ENCODE results near the gene NTN3. TPM values are rescaled to one million over a fixed set of nuclear protein-coding genes. Genes with fewer than 3 reads are reported as not detected.

NTN3 gene
- total and polyA plus RNA-seq, 2 experiments from 2014 or later, result 2.4 to 4.8 TPM

GRCh38 chr16:2457946-2458345 lies 13.2 kb upstream of the NTN3 start:
- Histone ChIP-seq H3K27ac (no peak overlapping the region), H3K36me3 (replicated peaks; ENCODE audit: insufficient read depth, low read depth) (no peaks in the 10 kb centered on the region), H2AFZ (no peak overlapping the region), H3K4me3 (no peak overlapping the region), H3K4me1 (ENCODE audit: insufficient read depth) (peaks cover 7% of the 10 kb centered on the region), H3K9me2 (replicated peaks; ENCODE audit: insufficient read depth) (no peaks in the 10 kb centered on the region), H3K4me2 (no peak overlapping the region), H3K9me3 (ENCODE audit: low read depth) (no peaks in the 10 kb centered on the region), H4K20me1 (ENCODE audit: insufficient read depth, poor library complexity, severe bottlenecking) (no peaks in the 10 kb centered on the region), H3K79me2 (no peaks in the 10 kb centered on the region), H3K27me3 (no peaks in the 10 kb centered on the region)
- TF ChIP-seq CTCF (IDR thresholded peaks at IDR 0.05; ENCODE audit: poor library complexity) (no peak), EZH2phosphoT487 (IDR thresholded peaks at IDR 0.05; ENCODE audit: low read depth, severe bottlenecking, unreplicated experiment) (no peak), EZH2 (IDR thresholded peaks at IDR 0.05; ENCODE audit: borderline replicate concordance) (no peak)
- 77% methylated on average over 6 of the region's 7 CpGs for WGBS (ENCODE audit: low lambda C conversion rate, missing lambda C conversion rate)
- no peak for DNase-seq (ENCODE audit: low spot score)

GRCh38 chr16:2458887-2459646 lies 12.0 kb upstream of the NTN3 start:
- no peaks in the 10 kb centered on the region for H3K79me2 ChIP-seq
- H3K4me1 ChIP-seq (ENCODE audit: insufficient read depth), result peaks cover 7% of the 10 kb centered on the region
- H3K36me3 ChIP-seq (replicated peaks; ENCODE audit: insufficient read depth, low read depth), result no peaks in the 10 kb centered on the region
- peak overlapping the region; percentile 63 for H3K27ac ChIP-seq
- TF ChIP-seq EZH2phosphoT487 (IDR thresholded peaks at IDR 0.05; ENCODE audit: low read depth, severe bottlenecking, unreplicated experiment) (no peak), EZH2 (IDR thresholded peaks at IDR 0.05; ENCODE audit: borderline replicate concordance) (no peak), CTCF (IDR thresholded peaks at IDR 0.05; ENCODE audit: poor library complexity) (no peak)
- WGBS (ENCODE audit: low lambda C conversion rate, missing lambda C conversion rate), result 20% methylated on average over 14 of the region's 18 CpGs
- peak overlapping the region; percentile 84 for H3K4me3 ChIP-seq
- H3K9me2 ChIP-seq (replicated peaks; ENCODE audit: insufficient read depth), result no peaks in the 10 kb centered on the region
- peak overlapping the region; percentile 91 for H2AFZ ChIP-seq
- peak; percentile 36 for DNase-seq (ENCODE audit: low spot score)
- no peaks in the 10 kb centered on the region for H3K27me3 ChIP-seq
- H3K9me3 ChIP-seq (ENCODE audit: low read depth), result no peaks in the 10 kb centered on the region
- no peaks in the 10 kb centered on the region for H4K20me1 ChIP-seq (ENCODE audit: insufficient read depth, poor library complexity, severe bottlenecking)
- peak overlapping the region; percentile 92 for H3K4me2 ChIP-seq

GRCh38 chr16:2459647-2460390 lies 11.3 kb upstream of the NTN3 start, which contains the start of gene TEDC2:
Gene TEDC2 (plus strand): TSS chr16:2460109. CDS start chr16:2460145, 36 bp downstream.
- under 1% methylated on average over 49 of the region's 66 CpGs for WGBS (ENCODE audit: low lambda C conversion rate, missing lambda C conversion rate)

More at GRCh38 chr16:2459647-2460390, 11.3 kb upstream of the NTN3 start, which contains the start of gene TEDC2:
- H2AFZ ChIP-seq, result peak within 1 kb of the TSS; percentile 91
- H3K9me2 ChIP-seq (replicated peaks; ENCODE audit: insufficient read depth), result no peaks in the 10 kb centered on the region
- no peaks in the 10 kb centered on the region for H4K20me1 ChIP-seq (ENCODE audit: insufficient read depth, poor library complexity, severe bottlenecking)
- TF ChIP-seq CTCF (IDR thresholded peaks at IDR 0.05; ENCODE audit: poor library complexity) (no peak), EZH2phosphoT487 (IDR thresholded peaks at IDR 0.05; ENCODE audit: low read depth, severe bottlenecking, unreplicated experiment) (no peak)
- peak within 1 kb of the TSS; percentile 92 for H3K4me2 ChIP-seq
- peak within 1 kb of the TSS; percentile 84 for H3K4me3 ChIP-seq
- peak within 1 kb of the TSS; percentile 63 for H3K27ac ChIP-seq
- peaks cover 7% of the 10 kb centered on the region for H3K4me1 ChIP-seq (ENCODE audit: insufficient read depth)
- peak; percentile 99 for DNase-seq (ENCODE audit: low spot score)
- H3K27me3 ChIP-seq, result no peaks in the 10 kb centered on the region
- no peaks in the 10 kb centered on the region for H3K36me3 ChIP-seq (replicated peaks; ENCODE audit: insufficient read depth, low read depth)
- H3K79me2 ChIP-seq, result no peaks in the 10 kb centered on the region
- no peaks in the 10 kb centered on the region for H3K9me3 ChIP-seq (ENCODE audit: low read depth)

All from hepatocyte (in vitro differentiated cells).